Inflammatory macrophage treated with lipopolysaccharide for 4 hours (primary cell): Measurements from ENCODE around the gene NCAM1.

Source experiments
- DNase-seq: peaks from one replicate; pipeline ENCODE4 v3.0.0-alpha.2; 2020

The NCAM1 gene

DNA sequence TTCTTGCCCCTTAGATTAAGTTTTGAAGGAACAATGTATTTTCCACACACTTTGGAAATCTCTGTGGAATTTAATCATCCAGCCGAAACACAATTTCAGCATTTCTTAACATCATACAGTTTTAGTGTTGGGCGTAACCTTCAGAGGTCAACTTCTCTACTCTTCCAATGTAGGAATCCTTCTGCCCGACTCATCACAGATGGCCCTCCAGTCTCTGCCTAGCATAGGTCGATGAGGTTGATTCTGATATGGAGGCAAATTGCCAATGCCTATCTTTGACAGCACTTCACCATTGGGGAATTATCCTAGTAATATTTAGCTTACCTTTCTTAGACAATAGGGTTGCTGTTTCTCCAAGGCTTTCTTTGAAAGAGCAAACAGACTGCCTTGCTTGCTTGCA lies 177.5 kb downstream of the NCAM1 start:
- no peak for DNase-seq

GRCh38 chr11:113141010-113141409 lies 179.8 kb downstream of the NCAM1 start:
- DNase-seq: no peak

GRCh38 chr11:113142508-113142907 lies 181.3 kb downstream of the NCAM1 start:
- DNase-seq: no peak

GRCh38 chr11:113147249-113147648 lies 186.0 kb downstream of the NCAM1 start:
- DNase-seq: no peak

- DNase-seq: no peak
These were observed 186.9 kb downstream of the NCAM1 start for GRCh38 chr11:113148076-113148475.

DNA sequence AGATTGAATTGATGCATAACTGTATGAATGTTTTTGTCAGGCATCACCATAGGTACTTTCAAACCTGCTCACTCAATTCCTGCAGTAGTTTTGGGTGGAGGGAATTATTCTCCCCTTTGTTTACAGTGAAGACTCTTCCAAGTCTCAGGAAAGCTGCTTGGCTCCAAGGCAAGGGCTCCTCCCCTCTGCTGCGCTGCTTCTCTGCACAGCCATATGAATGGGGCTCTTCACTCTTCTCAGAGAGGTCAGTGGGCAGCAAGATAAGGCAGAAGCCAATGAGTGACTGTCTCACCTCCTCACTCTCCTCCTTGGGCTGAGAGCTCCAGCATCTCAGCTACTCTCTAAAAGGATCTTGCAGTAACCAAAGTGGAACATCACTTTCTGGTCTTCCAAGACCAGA lies 187.4 kb downstream of the NCAM1 start:
- DNase-seq: no peak

- DNase-seq: no peak
These were observed 190.3 kb downstream of the NCAM1 start for GRCh38 chr11:113151521-113151920.

GRCh38 chr11:113152500-113152899 lies 191.3 kb downstream of the NCAM1 start:
- no peak for DNase-seq

DNA sequence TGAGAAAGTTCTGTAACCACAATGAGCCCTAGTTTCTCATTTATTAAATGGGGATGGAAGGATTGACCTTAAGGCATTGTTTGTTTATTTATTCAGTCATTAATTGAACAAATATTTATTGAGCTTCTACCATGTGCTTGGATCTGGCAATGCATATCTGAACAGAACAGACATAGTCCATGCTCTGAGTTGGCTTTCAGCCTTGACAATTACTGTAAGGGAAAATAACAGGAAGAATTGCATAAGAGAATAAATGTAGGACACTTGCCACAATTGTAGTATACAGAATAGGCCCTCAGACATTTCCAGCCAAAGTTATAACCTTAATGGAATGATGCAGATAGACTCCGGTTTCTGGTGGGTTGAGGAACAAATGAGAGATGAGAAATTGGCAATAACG lies 192.6 kb downstream of the NCAM1 start:
- DNase-seq: no peak

DNA sequence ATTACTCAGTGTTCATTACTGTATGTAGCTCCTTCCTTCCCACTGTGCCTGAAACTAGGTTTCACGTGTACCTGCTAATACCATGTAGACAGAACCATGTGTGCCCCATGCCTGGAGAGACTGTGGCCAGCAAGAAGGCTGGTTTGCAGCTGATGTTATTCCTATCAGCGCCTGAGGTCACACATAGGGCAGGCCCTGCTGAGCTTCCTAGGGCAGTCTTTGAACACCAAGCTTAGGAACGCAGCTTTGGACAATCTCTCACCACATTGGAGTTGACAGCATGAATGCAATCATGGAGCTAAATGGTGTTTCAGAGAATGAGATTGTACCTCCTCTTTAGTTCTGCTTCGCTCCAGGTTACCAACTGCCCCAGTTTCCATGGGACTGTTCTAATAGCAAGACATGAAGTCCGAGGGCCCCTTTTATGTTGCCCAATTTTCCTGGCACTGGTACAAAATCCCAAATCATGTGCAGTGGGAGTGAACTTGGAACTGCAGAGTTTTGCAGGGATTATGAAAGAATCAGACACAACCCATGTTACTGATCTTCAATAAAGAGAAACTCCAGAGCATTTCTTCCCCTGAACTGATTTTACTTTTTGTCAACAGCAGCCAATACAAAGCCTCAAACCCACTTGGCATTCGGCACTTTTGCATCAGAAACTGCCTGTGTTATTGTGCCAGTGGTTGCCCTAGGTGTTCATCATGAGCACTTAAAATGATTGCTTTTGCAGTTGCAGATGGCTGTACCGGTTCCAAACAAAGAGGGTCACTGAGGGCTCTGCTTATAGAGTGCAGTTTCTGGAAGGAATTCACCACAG lies 199.0 kb downstream of the NCAM1 start:
- no peak for DNase-seq

- no peak for DNase-seq
These were observed 199.5 kb downstream of the NCAM1 start for GRCh38 chr11:113160808-113161124.

DNA sequence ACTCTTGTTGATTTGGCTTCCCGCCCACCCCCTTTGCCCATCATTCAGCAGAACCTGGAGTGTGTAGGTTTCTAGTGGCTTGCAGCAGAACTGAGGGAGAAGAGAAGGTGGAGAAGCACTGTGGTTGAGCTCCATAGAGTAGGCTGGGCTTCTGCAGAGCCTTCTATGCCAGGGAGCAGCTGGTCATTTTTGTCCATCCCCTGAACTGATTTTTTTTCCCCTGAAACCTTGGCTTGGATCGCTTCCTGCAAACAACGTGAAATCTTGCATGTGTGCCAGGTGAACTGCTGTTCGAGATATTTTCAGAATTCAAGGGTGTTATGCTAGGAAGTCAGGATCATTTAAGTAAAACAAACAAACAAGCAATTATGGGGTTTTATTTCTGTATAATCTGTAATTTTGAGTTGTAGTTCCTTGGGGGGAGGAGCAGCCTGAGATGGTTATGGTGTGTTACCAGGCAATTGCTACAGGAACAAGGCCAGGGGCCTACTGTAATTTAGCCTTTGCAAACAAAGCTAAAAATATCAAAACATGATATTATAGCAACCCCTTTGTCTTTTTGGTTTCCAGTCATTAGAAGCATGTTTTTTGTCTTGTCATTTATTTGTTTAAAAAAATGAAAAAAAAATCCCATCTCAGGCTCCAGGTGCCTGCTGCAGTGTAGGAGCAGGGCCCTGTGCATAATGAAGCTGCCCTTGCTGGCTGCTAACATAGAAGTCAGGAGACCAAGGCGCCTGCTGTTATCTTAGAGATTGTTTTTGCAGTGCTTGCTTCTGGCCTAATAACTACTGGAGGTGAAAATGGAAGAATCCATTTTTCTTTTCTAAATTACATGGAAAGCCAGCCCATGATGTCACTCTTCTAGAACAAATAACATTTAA lies 200.7 kb downstream of the NCAM1 start:
- DNase-seq: no peak

- DNase-seq: no peak
These were observed 201.4 kb downstream of the NCAM1 start for GRCh38 chr11:113162592-113162962.

- no peak for DNase-seq
These were observed 202.2 kb downstream of the NCAM1 start for GRCh38 chr11:113163291-113164030.

DNA sequence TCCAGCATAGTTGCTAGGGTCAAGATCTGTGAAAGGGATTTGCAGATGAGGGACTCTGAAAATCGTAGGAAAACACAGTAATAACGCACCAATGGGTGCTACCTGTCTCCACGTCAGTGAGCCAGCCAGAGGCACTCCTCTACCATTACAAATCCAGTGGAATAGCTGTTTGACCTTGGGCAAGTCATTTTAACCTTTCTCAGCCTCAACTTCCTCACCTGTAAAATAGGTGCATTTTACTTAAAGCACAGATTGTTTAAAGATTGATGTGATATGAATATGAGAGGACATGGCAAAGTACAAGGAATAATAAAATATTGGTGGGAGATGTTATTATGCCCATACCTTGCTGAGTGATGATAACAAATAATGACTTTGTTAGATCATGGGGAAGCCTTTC lies 205.1 kb downstream of the NCAM1 start:
- no peak for DNase-seq

GRCh38 chr11:113167599-113167998 lies 206.4 kb downstream of the NCAM1 start:
- DNase-seq: no peak

- DNase-seq: no peak
These were observed 207.4 kb downstream of the NCAM1 start for GRCh38 chr11:113168354-113169342.

DNA sequence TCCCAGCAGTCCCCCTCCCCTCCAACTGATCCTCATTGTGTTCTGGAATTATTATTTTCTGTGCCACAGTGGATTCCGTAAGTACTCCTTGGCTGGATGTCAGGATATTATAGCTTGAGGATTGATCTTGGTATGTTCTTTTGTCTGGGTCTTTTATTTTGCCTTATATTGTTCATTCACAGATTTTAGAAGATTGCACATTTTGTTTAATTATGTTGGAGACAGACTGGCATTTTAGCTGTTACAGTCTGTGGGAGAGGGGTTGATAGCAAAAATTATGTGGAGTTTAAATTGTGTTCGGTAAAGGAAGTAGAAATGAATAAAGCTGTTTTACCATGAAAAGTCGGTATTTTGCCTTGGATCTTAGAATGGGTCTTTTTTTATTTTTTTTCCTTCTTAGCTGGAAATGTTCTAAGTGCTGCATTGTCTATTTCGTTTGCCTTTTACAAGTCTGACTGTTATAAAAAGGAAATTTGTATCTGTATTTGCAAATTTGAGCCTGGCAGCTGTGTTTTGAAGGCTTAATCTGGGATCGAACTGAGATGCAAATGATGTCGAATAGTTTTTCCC lies 211.2 kb downstream of the NCAM1 start:
- no peak for DNase-seq

DNA sequence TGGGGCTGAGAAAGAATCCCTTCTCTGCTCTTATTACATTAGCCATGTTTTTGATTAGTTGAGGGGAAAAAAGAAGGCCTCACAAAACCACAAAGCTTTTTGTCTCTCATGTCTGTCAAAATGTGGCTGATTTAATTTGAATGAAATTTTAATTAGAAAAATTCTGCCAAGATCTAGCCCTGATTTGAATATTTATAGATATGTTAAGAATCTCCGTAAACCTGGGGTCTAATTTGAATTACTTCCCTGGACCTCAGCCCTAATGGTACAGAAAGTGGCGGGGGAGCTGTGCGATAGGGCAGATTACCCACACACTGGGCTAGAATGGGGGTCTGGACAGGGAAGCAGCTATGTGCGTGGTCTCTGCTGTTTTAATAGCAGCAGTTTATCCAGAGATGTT lies 211.9 kb downstream of the NCAM1 start:
- no peak for DNase-seq

- no peak for DNase-seq
These were observed 213.7 kb downstream of the NCAM1 start for GRCh38 chr11:113174882-113175281.

- no peak for DNase-seq
These were observed 215.6 kb downstream of the NCAM1 start for GRCh38 chr11:113176599-113177360.
